ENCODE results near the gene CLCNKB.

DNA sequence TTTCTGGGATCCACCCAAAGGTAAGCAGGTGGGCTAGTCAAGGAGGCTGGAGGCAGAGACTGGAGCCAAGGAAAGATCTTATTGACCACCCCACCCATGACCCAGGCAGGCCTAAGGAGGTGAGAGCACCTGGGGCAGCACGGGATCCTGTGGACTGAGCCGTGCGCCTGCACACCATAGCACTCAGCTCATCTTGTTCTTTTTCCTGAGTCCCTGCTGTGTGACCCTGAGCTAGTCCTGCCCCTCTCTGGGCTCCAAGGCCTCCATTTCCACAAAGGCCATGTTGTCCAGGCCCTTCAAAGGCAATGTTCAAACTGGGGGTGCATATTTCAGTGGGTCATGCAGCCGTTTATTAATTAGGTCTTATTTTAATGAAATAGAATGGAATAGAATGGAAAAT lies 22.7 kb downstream of the CLCNKB start:
- TF ChIP-seq, protein P1, sequence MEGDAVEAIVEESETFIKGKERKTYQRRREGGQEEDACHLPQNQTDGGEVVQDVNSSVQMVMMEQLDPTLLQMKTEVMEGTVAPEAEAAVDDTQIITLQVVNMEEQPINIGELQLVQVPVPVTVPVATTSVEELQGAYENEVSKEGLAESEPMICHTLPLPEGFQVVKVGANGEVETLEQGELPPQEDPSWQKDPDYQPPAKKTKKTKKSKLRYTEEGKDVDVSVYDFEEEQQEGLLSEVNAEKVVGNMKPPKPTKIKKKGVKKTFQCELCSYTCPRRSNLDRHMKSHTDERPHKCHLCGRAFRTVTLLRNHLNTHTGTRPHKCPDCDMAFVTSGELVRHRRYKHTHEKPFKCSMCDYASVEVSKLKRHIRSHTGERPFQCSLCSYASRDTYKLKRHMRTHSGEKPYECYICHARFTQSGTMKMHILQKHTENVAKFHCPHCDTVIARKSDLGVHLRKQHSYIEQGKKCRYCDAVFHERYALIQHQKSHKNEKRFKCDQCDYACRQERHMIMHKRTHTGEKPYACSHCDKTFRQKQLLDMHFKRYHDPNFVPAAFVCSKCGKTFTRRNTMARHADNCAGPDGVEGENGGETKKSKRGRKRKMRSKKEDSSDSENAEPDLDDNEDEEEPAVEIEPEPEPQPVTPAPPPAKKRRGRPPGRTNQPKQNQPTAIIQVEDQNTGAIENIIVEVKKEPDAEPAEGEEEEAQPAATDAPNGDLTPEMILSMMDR (IDR thresholded peaks at IDR 0.05 in 4 of 5, conservative IDR thresholded peaks at IDR 0.05 in 1 of 5), result no peak
- TF ChIP-seq POLR2A (IDR thresholded peaks at IDR 0.05), result no peak

Measured in gastrocnemius medialis (tissue), 4 donors.